ENCODE results near the gene GALK1. TPM values are rescaled to one million over a fixed set of nuclear protein-coding genes. Genes with fewer than 3 reads are reported as not detected.

Gene GALK1
- total and polyA plus RNA-seq, 3 donors from 2014 or later = 31.9 to 50.7 (median 32.1) TPM

DNA sequence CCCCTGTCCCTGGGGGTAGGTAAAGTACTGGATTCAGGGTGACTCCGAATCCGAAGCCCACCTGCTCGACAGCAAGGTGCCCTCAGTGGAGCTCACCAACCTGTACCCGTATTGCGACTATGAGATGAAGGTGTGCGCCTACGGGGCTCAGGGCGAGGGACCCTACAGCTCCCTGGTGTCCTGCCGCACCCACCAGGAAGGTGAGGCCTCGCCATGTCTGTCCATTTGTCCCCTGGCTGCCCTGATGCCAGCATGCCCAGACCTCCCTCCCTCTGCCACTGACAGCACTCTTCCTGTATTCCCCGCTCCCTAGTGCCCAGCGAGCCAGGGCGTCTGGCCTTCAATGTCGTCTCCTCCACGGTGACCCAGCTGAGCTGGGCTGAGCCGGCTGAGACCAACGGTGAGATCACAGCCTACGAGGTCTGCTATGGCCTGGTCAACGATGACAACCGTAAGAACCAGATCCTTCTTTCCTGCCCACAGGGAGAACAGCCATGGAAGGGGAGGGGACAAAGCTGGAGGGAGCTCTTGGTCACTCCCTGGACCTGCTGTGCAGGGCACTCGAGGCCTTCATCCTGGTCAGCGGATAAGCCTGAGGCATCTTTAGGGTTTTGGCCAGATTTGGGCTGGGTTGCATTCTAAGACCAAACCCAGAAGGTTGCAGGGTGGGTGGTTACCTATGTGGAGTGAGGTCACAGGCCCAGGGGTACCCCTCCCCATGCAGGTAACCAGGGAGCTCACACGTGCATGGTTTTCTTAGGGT lies 14.2 kb downstream of the GALK1 start:
- no peaks in the 10 kb centered on the region for H3K27me3 ChIP-seq
- DNase-seq = no peak
- 77 to 83% methylated on average over 12 to 23 of the region's 23 CpGs for WGBS, 2 donors
- intact Hi-C loops (cut with DNase I; ENCODE audit: low total_unique reads) = no loop called here
- H3K27ac ChIP-seq = no peak overlapping the region
- H3K4me3 ChIP-seq = no peak overlapping the region
- no peaks in the 10 kb centered on the region for H3K36me3 ChIP-seq (ENCODE audit: low read depth, missing control alignments)
- no peaks in the 10 kb centered on the region for H3K9me3 ChIP-seq
- H3K4me1 ChIP-seq = peaks cover 22% of the 10 kb centered on the region
- no peak for TF ChIP-seq POLR2A (IDR thresholded peaks at IDR 0.05)
- TF ChIP-seq, protein P1, sequence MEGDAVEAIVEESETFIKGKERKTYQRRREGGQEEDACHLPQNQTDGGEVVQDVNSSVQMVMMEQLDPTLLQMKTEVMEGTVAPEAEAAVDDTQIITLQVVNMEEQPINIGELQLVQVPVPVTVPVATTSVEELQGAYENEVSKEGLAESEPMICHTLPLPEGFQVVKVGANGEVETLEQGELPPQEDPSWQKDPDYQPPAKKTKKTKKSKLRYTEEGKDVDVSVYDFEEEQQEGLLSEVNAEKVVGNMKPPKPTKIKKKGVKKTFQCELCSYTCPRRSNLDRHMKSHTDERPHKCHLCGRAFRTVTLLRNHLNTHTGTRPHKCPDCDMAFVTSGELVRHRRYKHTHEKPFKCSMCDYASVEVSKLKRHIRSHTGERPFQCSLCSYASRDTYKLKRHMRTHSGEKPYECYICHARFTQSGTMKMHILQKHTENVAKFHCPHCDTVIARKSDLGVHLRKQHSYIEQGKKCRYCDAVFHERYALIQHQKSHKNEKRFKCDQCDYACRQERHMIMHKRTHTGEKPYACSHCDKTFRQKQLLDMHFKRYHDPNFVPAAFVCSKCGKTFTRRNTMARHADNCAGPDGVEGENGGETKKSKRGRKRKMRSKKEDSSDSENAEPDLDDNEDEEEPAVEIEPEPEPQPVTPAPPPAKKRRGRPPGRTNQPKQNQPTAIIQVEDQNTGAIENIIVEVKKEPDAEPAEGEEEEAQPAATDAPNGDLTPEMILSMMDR (IDR thresholded peaks at IDR 0.05) = no peak

DNA sequence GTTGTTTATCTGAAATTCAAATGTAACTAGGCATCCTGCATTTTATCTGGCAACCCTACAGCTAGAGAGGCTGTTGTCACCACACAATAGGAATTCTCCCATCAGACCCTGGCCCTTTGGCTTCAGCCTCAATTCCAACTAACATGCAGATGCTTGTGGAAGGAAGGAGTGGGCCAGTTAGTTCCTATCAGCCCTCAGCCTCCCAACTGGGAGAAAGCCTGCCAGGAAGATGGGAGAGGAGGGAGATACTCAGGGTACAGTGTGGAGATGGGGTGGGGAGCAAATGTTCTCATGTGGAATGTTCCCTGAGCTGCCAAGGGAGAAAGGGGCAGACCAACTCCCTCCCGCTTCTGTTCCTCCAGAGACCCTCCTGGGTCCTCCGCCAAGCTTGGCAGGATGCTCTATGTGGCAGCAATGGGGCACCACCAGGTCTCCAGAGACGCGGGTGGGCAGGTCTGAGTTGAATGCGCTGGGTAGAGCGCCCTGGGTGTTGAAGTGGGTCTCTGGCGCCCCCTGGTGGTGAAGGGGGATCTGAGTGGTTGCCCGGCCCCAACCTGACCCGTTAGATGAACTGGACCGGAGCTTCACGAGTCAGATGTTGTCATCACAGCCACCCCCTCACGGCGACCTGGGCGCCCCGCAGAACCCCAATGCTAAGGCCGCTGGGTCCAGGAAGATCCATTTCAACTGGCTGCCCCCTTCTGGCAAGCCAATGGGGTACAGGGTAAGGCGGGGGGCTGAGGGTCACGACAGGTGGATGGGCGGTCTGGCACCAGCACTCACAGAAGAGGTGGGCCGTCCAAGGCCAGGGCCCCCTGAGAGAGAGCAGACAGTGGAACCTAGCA lies 15.2 kb downstream of the GALK1 start:
- peak; percentile 95 for DNase-seq
- no peaks in the 10 kb centered on the region for H3K9me3 ChIP-seq
- no peak overlapping the region for H3K4me3 ChIP-seq
- H3K4me1 ChIP-seq = peaks cover 22% of the 10 kb centered on the region
- WGBS, 2 donors = 37 to 40% methylated on average over 15 to 20 of the region's 20 CpGs
- TF ChIP-seq, protein P1 (IDR thresholded peaks at IDR 0.05) = peak; percentile 96 to 99 (median 97)
- TF ChIP-seq POLR2A (IDR thresholded peaks at IDR 0.05) = no peak
- peak overlapping the region; percentile 9 to 14 for H3K27ac ChIP-seq
- no peaks in the 10 kb centered on the region for H3K27me3 ChIP-seq
- no peaks in the 10 kb centered on the region for H3K36me3 ChIP-seq (ENCODE audit: low read depth, missing control alignments)
- intact Hi-C loops (cut with DNase I; ENCODE audit: low total_unique reads) = no loop called here

DNA sequence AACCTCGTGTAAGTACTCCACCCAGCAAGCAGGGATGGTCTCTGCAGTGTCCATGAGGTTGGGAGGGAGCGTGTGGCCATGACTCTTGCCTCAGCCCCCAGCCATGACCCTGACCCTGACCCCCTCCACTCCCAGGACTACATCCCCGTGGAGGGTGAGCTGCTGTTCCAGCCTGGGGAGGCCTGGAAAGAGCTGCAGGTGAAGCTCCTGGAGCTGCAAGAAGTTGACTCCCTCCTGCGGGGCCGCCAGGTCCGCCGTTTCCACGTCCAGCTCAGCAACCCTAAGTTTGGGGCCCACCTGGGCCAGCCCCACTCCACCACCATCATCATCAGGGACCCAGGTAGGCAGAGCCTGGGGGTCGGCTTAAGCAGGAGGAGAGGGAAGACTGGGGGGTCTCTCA lies 16.3 kb downstream of the GALK1 start:
- Histone ChIP-seq H3K36me3 (ENCODE audit: low read depth, missing control alignments) (no peaks in the 10 kb centered on the region), H3K27me3 (no peaks in the 10 kb centered on the region), H3K27ac (no peak overlapping the region), H3K9me3 (no peaks in the 10 kb centered on the region), H3K4me1 (peaks cover 14% of the 10 kb centered on the region), H3K4me3 (no peak overlapping the region)
- 77 to 83% methylated on average over 6 to 9 of the region's 9 CpGs for WGBS, 2 donors
- intact Hi-C loops (cut with DNase I; ENCODE audit: low total_unique reads) = no loop called here
- no peak for DNase-seq
- no peak for TF ChIP-seq POLR2A (IDR thresholded peaks at IDR 0.05)
- TF ChIP-seq, protein P1 (IDR thresholded peaks at IDR 0.05) = no peak

DNA sequence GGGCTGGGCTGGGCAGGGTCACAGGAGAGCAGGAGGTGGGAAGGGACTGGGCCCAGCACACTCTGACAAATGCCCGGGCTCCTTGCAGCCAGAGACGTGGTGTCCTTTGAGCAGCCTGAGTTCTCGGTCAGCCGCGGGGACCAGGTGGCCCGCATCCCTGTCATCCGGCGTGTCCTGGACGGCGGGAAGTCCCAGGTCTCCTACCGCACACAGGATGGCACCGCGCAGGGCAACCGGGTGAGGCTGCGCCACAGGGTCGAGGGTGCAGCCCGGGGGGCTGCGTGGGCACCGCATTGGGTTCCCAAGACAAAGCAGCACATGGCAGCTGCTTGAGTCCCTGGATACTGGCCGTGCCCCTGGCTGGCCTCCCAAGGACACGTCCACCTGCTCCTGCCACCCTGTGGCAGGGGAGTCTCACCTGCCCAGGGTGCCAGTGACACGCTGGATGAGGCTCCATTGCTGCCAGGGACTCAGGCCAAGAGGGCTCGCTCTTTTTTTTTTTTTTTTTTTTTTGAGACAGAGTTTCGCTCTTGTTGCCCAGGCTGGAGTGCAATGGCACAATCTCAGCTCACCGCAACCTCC lies 21.3 kb downstream of the GALK1 start:
- Histone ChIP-seq H3K27me3 (no peaks in the 10 kb centered on the region), H3K27ac (no peak overlapping the region), H3K4me1 (no peaks in the 10 kb centered on the region), H3K4me3 (no peak overlapping the region), H3K9me3 (no peaks in the 10 kb centered on the region), H3K36me3 (ENCODE audit: low read depth, missing control alignments) (no peaks in the 10 kb centered on the region)
- WGBS, 2 donors = 94% methylated on average over 7 to 25 of the region's 25 CpGs
- intact Hi-C loops (cut with DNase I; ENCODE audit: low total_unique reads) = no loop called here
- no peak for DNase-seq
- TF ChIP-seq, protein P1 (IDR thresholded peaks at IDR 0.05) = no peak
- no peak for TF ChIP-seq POLR2A (IDR thresholded peaks at IDR 0.05)
